SH-SY5Y (cell line): ENCODE measurements around the gene CHD6.

ENCODE experiments used
- GATA2 ChIP-seq: IDR thresholded peaks from 2 replicates; pipeline ENCODE4 v1.6.1; 2011; ENCODE audit warnings: mild to moderate bottlenecking, low read depth, low read length
- GATA3 ChIP-seq: IDR thresholded peaks from 2 replicates; pipeline ENCODE4 v1.6.1; 2011; ENCODE audit warnings: low read depth, mild to moderate bottlenecking, low read length, moderate library complexity

GRCh38 chr20:41655962-41656618, 37.9 kb upstream of the CHD6 start:
- no peak for TF ChIP-seq GATA2
- no peak for TF ChIP-seq GATA3
